ENCODE results near the gene EPHB1.

EPHB1 gene

DNA sequence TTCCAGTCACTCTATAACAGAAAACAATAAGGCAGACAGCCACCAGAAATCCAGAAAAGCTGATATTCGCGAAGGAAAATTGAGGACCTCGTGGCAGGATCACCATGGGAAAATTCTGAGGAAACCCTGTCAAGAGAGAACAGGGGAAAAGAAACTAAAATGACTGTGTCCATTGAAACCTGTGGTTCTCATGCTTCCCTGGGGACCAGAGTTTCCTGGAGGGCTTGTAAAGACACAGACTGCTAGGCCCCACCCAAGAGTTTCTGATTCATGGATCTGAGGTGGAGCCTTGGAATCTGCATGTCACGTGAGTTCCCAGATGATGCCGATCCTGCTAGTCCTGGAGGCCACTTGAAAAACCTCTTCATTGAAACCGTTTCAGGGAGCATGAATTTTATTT, 420.5 kb downstream of the EPHB1 start:
- TF ChIP-seq, protein P1, sequence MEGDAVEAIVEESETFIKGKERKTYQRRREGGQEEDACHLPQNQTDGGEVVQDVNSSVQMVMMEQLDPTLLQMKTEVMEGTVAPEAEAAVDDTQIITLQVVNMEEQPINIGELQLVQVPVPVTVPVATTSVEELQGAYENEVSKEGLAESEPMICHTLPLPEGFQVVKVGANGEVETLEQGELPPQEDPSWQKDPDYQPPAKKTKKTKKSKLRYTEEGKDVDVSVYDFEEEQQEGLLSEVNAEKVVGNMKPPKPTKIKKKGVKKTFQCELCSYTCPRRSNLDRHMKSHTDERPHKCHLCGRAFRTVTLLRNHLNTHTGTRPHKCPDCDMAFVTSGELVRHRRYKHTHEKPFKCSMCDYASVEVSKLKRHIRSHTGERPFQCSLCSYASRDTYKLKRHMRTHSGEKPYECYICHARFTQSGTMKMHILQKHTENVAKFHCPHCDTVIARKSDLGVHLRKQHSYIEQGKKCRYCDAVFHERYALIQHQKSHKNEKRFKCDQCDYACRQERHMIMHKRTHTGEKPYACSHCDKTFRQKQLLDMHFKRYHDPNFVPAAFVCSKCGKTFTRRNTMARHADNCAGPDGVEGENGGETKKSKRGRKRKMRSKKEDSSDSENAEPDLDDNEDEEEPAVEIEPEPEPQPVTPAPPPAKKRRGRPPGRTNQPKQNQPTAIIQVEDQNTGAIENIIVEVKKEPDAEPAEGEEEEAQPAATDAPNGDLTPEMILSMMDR (IDR thresholded peaks at IDR 0.05; ENCODE audit: low read depth, low read length): no peak
- no peak overlapping the region for H3K4me3 ChIP-seq (ENCODE audit: low read depth, low read length)
- in situ Hi-C loops (cut with HindIII; ENCODE audit: low sequenced_read_pairs): no loop called here
- DNase-seq (ENCODE audit: low read depth, low spot score): no peak

DNA sequence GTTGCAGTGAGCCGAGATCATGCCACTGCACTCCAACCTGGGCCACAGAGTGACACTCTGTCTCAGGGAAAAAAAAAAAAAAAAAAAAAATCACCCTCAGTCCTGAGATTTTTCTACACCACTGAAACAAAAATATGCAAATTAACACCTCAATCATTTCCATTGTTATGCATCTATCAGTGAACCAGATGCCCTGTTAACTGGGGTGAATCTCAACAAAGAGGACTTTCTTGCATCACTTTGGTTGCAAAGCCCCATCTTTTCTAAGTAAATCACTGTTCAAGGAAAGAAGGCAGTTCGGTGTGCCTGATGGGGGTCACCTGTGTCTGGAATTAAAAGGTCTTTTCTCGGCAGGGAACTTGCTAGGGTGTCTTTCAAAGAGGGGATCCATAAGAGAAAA, 421.6 kb downstream of the EPHB1 start:
- H3K4me3 ChIP-seq (ENCODE audit: low read depth, low read length): no peak overlapping the region
- in situ Hi-C loops (cut with HindIII; ENCODE audit: low sequenced_read_pairs): no loop called here
- TF ChIP-seq, protein P1 (IDR thresholded peaks at IDR 0.05; ENCODE audit: low read depth, low read length): no peak
- DNase-seq (ENCODE audit: low read depth, low spot score): no peak

DNA sequence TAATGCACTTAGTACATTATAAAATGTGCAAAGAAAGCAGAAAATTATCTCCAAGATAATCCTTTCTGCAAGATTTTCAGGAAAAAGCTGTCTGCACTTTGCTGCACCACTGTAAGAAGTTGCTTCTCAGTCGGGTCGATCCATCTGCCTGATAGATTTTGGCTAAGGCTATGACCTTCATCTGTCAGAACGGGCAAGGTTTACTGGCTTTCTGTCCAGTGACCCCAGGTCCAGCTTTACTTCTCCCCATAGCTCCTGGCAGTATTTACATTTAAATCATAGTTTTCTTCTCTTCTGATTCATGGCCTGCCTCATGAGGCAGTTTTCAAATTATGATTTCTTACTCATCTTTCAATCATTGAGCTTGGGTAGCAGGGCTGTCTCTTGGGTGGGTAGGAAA, 422.7 kb downstream of the EPHB1 start:
- no peak for DNase-seq (ENCODE audit: low read depth, low spot score)
- TF ChIP-seq, protein P1 (IDR thresholded peaks at IDR 0.05; ENCODE audit: low read depth, low read length): no peak
- in situ Hi-C loops (cut with HindIII; ENCODE audit: low sequenced_read_pairs): no loop called here
- no peak overlapping the region for H3K4me3 ChIP-seq (ENCODE audit: low read depth, low read length)

DNA sequence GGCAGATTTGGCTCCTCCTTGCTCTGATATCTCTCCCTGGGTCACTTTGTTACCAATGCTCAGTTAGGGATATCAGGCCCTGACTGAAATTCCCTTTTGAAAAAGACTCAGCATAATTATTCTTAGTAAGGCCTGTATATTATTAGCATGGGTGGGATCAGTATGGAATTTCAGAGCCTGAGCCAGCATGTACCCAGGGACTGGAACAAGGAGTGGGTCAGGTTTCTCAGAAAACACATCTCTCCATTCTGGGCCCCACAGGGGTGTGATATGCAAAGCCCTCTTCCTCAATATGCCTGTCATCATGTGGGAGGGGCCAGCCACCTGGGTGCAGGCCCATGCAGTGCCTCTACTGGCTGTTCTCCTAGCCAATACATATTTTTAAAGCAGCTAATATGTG, 423.2 kb downstream of the EPHB1 start:
- in situ Hi-C loops (cut with HindIII; ENCODE audit: low sequenced_read_pairs): no loop called here

DNA sequence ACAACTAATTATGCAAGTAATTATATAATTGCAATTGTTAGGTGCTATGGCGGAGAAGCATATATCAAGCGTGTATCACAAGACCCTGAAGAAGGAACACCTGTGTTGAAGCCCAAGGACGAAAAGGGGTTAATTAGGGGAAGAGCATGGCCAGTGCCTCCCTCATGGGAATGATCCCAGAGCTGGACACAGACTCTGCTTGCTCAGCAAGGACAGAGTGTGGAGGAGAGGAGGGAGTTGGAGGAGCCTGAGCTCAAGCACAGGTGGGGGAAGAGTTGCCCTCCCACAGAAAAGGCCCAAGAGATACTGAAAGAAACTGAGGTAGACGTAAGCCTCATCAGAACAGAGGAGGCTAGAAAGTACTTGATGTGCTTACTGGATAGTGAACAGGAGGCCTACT, 423.7 kb downstream of the EPHB1 start:
- TF ChIP-seq, protein P1 (IDR thresholded peaks at IDR 0.05; ENCODE audit: low read depth, low read length): no peak
- in situ Hi-C loops (cut with HindIII; ENCODE audit: low sequenced_read_pairs): no loop called here
- no peak overlapping the region for H3K4me3 ChIP-seq (ENCODE audit: low read depth, low read length)
- DNase-seq (ENCODE audit: low read depth, low spot score): no peak

More for the DNA sequence above, 423.2 kb downstream of the EPHB1 start:
- H3K4me3 ChIP-seq (ENCODE audit: low read depth, low read length): no peak overlapping the region
- TF ChIP-seq, protein P1 (IDR thresholded peaks at IDR 0.05; ENCODE audit: low read depth, low read length): no peak
- DNase-seq (ENCODE audit: low read depth, low spot score): no peak

DNA sequence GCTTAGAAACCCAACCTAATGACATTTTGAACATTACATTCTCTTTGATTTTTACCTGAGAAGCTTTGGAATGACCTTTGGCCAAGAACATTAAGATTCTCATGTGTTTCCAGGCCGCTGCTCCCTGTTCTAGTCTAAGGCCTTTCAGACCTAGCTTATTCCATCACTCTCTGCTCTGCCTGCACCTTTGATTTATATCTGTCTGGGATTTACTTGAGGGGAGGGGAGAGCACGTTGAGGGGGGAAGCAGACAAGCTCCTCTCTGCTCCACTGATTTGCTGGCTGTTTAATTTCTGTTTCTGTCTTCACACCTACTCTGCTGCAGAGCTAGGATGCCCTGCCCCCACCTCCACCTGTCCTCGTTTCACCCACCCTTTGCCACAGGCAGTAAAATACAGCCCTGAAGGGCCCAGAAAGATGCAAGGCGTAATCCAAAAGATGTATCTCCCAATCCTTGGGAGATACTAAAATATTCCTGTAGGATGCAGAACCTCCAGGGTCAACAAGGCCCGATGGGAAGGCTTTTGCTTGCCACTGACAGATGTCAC, 429.8 kb downstream of the EPHB1 start:
- DNase-seq (ENCODE audit: low read depth, low spot score): no peak
- TF ChIP-seq, protein P1 (IDR thresholded peaks at IDR 0.05; ENCODE audit: low read depth, low read length): no peak
- no peak overlapping the region for H3K4me3 ChIP-seq (ENCODE audit: low read depth, low read length)
- in situ Hi-C loops (cut with HindIII; ENCODE audit: low sequenced_read_pairs): no loop called here

DNA sequence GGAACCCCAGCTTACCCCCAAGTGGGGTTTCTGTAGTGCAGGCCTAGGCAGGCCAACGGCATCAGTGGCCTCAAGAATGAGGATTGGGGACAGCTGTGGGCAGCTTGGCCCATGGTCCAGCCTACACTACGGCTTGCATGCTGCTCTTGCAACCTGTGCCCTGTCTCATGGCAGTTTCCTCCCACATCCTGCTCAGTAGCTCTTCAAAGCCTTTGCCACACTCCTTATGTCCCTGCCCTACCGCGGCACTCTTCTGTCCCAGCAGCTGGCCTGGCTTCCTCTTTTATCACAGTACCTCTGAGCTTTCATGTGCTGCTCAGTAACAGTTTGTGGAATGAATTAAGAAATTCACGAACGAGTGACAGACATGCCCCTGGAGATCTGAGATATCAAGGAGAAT, 431.0 kb downstream of the EPHB1 start:
- in situ Hi-C loops (cut with HindIII; ENCODE audit: low sequenced_read_pairs): no loop called here

More for the DNA sequence above, 431.0 kb downstream of the EPHB1 start:
- no peak for DNase-seq (ENCODE audit: low read depth, low spot score)
- H3K4me3 ChIP-seq (ENCODE audit: low read depth, low read length): no peak overlapping the region
- TF ChIP-seq, protein P1 (IDR thresholded peaks at IDR 0.05; ENCODE audit: low read depth, low read length): no peak

All from astrocyte of the spinal cord (primary cell).